Measurements from ENCODE around the gene ZFPL1.
"Not testable (repeated sequence)": the region's sequence is repeated elsewhere in the genome, so short reads cannot be mapped to it uniquely, and the experiment has no call there.

ZFPL1 gene

DNA sequence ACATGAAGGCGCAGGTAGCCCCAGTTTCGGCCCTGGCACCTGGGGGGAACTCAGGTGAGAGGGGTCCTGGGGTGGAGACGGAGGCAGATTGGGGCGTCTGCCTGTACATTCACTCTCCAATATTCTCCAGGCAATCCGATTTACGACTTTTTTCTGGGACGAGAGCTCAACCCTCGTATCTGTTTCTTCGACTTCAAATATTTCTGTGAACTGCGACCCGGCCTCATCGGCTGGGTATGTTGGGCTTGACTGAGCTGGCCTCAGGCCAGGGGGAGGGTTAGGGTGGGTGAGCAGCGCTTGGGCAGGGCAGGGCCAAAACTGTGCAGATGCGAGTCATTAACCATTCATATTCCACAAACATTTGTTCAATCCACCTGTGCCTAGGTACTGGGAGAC, 29.3 kb downstream of the ZFPL1 start:
- Mint-ChIP-seq H3K27ac (peak overlapping the region; percentile 95), H3K9me3 (no peaks in the 10 kb centered on the region), H3K4me3 (peak overlapping the region; percentile 97), H3K4me1 (peaks cover 56% of the 10 kb centered on the region), H3K36me3 (peaks cover 81% of the 10 kb centered on the region)
- ATAC-seq (no peak), DNase-seq (ENCODE audit: low spot score in 2 of 2) (no peak)

DNA sequence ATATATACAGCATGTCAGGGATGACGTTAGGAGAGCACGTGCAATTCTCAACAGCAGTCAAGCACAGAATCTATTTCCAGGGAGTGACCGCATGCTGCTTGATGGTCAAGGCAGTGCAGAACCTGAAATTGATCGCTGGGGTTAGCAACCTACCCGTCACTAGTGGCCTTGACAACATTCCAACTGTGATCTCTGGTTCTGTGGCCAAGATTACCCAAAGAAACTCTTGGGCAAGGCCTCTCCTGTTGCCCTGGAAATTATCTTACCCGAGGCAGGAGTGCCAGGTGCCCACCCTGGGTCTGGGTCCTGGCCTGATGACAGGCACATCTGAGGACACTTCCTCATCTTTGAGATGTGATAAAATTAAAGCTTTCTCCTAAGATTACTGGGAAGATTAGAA, 29.8 kb downstream of the ZFPL1 start:
- ATAC-seq (no peak), DNase-seq (ENCODE audit: low spot score in 2 of 2) (no peak)
- peak overlapping the region; percentile 95 for H3K27ac Mint-ChIP-seq
- peaks cover 61% of the 10 kb centered on the region for H3K4me1 Mint-ChIP-seq
- peaks cover 84% of the 10 kb centered on the region for H3K36me3 Mint-ChIP-seq
- H3K4me3 Mint-ChIP-seq, result peak overlapping the region; percentile 97
- H3K9me3 Mint-ChIP-seq, result no peaks in the 10 kb centered on the region

DNA sequence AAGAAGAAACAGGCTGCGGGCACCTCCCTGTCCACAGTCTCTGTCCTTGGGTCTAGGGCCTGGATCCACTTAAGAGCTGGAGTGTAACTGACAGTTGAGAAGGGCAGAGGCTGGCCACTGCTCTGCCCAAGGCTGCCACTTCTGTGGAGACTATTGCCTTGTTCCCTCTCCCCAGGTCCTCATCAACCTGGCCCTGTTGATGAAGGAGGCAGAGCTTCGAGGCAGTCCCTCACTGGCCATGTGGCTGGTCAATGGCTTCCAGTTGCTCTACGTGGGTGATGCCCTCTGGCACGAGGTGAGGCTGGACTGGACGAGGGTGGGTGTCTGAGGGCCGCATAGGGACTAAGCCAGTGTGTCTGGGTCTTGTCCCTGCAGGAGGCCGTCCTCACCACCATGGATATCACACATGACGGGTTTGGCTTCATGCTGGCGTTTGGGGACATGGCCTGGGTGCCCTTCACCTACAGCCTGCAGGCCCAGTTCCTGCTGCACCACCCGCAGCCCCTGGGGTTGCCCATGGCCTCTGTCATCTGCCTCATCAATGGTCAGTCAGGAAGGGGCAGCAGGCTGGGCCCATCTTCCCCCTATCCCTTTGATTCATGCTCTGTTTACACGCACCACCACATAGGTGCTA, 30.6 kb downstream of the ZFPL1 start:
- H3K27ac Mint-ChIP-seq, result peak overlapping the region; percentile 95

DNA sequence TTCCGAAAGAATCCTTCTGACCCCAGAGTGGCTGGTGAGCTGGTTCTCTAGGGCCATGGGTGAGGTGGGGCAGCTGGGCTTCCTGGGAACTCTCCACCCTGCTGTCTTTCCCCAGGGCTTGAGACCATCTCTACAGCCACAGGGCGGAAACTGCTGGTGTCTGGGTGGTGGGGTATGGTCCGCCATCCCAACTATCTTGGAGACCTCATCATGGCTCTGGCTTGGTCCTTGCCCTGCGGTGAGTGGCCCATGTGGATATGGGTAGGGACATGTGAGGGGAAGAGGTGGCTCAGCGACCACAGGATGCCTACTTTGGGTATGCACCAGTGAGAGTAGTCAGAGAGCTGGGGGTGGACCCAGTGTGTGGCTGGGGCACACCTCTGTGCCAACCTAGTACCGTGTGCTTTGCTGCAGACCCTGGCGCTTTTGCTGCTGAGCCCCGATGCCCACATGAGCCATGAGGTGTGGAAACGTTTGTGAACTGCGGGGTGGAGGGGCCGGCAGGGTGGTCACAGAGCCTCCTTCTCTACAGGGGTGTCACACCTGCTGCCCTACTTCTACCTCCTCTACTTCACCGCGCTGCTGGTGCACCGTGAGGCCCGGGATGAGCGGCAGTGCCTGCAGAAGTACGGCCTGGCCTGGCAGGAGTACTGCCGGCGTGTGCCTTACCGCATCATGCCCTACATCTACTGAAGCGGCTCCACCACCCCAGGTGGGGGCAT, 31.5 kb downstream of the ZFPL1 start:
- Mint-ChIP-seq H3K27ac (peak overlapping the region; percentile 67), H3K9me3 (no peaks in the 10 kb centered on the region), H3K4me1 (peaks cover 65% of the 10 kb centered on the region), H3K36me3 (peaks cover 84% of the 10 kb centered on the region), H3K4me3 (peak overlapping the region; percentile 80)
- no peak for DNase-seq (ENCODE audit: low spot score in 2 of 2)
- no peak for ATAC-seq

More for the DNA sequence above, 30.6 kb downstream of the ZFPL1 start:
- Mint-ChIP-seq H3K4me3 (peak overlapping the region; percentile 97), H3K4me1 (peaks cover 65% of the 10 kb centered on the region), H3K9me3 (no peaks in the 10 kb centered on the region), H3K36me3 (peaks cover 84% of the 10 kb centered on the region)
- DNase-seq (ENCODE audit: low spot score in 2 of 2), result no peak
- ATAC-seq, result no peak

DNA sequence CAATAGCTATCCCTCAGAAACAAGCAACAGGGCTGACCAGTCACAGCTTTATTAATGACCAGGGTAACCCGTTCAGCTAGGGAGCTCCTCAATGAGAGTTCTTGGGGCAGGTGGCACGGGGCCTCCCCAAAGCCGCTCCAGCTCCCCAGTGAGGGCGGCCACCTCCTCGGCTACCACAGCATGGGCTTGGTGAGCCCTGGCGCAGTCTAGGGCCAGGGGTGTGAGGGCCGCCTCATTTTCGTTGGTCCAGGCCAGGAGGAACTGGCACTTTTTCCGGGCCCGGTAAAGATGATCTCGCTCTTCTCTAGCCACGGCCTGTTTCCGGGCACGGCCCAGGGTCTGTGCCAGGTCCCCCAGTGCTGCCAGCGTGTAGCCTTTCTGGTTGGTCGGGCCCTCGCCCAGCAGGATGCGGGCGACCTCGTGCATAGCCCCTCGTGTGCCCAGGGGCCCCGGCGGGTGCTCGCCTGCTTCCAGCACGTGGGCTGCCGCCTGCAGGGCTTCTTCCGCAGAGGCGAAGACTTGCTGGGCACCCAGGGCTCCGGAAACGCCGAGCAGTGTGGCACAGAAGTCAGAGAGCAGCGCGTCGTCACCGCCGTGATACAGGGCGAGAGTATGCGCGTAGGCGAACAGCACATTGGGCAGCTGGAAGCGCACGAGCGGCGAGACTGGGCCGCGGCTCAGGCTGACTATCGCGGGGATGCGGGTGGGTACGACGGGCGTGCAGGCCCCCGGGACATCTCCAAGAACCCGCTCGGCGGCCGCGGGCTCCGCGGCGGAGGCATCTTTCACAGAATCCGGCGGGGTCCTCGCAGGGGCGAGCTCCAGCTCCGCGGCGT, 32.6 kb downstream of the ZFPL1 start:
- Mint-ChIP-seq H3K4me3 (peak overlapping the region; percentile 80), H3K27ac (peak overlapping the region; percentile 93), H3K4me1 (peaks cover 65% of the 10 kb centered on the region), H3K36me3 (peaks cover 84% of the 10 kb centered on the region), H3K9me3 (no peaks in the 10 kb centered on the region)
- DNase-seq (ENCODE audit: low spot score in 2 of 2), result peak; percentile 44 to 76
- peak; percentile 52 for ATAC-seq

DNA sequence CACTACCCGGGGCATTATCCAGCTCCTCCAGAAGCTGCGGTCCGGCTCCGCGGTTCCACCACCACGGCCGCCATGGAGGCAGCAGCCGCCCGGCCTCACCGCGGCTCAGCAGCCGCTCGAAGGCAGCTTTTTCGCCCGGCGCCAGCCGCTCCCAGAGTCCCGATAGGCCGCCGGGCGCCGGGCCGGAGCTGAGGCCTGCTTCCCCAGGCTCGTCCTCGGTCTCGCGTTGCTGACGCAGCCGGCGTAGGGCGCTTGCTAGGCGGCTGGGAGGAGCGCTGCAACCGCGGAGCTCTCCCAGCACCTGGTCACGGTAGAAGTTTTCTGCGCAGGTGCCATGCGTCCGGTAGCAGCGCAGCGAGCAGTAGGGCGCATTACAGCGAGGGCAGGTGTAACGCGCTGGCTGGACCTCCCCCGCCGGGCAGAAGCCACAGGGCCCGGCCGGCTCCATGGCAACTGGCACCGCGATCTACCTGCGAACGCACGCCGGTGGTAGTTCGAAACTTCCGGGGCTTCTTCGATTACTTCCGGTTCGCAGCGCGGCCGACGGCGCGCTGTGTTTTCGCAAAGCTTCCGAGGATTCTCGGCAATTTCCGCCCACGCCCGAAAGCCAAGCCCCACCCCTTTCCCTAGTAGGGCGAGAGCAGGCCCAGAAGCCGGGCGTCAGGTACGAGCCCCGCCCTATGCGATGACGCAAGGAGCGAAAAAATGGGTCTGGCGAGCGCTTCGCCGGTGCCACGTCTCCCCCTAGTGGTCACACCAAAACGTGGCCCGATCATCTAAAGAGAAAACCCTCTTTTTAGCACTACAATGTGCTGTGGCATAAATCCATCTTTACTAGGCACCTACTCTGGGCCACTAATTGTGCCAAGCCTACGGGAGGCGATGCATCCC, 33.4 kb downstream of the ZFPL1 start, which contains the start of gene ZNHIT2:
Gene ZNHIT2 (minus strand): TSS at position 496 of the 891 bp plus-strand sequence. CDS start 48 bp downstream, at position 448.
- Mint-ChIP-seq H3K27ac (peak within 1 kb of the TSS; percentile 93), H3K4me1 (peaks cover 66% of the 10 kb centered on the region), H3K4me3 (peak within 1 kb of the TSS; percentile 80), H3K36me3 (peaks cover 86% of the 10 kb centered on the region), H3K9me3 (no peaks in the 10 kb centered on the region)
- peak; percentile 72 for ATAC-seq
- DNase-seq (ENCODE audit: low spot score in 2 of 2), result peak; percentile 99 to 100

DNA sequence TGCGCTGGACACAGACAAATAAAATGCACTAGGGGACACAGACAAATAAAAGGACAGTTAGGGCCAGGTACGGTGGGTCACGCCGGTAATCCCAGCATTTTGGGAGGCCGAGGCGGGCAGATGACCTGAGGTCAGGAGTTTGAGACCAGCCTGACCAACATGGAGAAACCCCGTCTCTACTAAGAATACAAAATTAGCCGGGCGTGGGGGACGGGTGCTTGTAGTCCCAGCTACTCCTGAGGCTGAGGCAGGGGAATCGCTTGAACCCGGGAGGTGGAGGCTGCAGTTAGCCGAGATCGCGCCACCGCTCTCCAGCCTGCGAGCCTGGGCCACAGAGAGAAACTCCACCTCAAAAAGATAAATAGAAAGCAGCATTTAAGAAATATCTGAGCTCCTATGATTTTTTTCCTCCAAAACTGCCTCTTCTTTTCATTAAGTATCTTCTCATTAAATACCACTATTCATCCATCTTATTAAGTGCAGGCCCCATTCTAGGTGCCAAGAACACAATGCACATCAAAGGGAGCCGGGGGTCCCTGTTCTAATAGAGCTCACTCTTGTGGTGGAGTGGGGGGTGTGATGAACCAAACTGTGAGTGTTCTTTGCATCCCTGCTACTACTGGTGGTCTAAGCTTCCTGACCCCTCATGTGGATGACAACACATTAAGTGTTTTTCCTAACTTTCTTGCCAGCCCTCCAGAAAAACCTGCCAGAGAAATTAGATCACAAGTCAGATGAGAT, 34.2 kb downstream of the ZFPL1 start:
- DNase-seq (ENCODE audit: low spot score in 2 of 2) (no peak), ATAC-seq (no peak)
- H3K4me1 Mint-ChIP-seq, result peaks cover 58% of the 10 kb centered on the region
- peak overlapping the region; percentile 80 for H3K4me3 Mint-ChIP-seq
- H3K36me3 Mint-ChIP-seq, result peaks cover 81% of the 10 kb centered on the region
- H3K9me3 Mint-ChIP-seq, result no peaks in the 10 kb centered on the region
- peak overlapping the region; percentile 93 for H3K27ac Mint-ChIP-seq

DNA sequence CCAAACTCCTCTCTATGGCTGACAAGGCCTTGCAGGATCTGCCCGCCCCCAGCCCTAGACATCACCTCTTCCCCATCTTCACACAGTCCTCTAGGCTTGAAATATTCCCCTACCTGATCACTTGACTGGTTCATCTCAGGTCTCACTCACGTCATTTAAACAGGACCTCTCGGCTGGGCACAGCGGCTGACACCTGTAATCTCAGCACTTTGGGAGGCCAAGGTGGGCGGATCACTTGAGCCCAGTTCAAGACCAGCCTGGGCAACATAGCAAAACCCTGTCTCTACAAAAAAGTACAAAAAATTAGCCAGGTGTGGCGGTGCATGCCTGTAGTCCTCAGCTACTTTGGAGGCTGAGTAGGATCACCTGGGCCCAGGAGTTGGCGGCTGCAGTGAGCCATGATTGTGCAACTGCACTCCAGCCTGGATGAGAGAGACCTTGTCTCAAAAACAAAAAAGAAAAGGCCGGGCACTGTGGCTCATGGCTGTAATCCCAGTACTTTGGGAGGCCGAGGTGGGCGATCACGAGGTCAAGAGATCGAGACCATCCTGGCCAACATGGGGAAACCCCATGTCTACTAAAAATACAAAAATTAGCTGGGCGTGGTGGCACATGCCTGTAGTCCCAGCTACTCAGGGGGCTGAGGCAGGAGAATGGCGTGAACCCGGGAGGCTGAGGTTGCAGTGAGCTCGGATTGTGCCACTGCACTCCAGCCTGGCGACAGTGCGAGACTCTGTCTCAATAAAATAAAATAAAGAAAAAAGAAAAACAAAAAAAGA, 35.1 kb downstream of the ZFPL1 start:
- not testable (repeated sequence) for H3K4me3 Mint-ChIP-seq; H3K9me3 Mint-ChIP-seq; DNase-seq (ENCODE audit: low spot score in 2 of 2); ATAC-seq
- H3K27ac Mint-ChIP-seq, result peak overlapping the region; percentile 9
- H3K36me3 Mint-ChIP-seq, result peaks cover 81% of the 10 kb centered on the region
- peaks cover 56% of the 10 kb centered on the region for H3K4me1 Mint-ChIP-seq

DNA sequence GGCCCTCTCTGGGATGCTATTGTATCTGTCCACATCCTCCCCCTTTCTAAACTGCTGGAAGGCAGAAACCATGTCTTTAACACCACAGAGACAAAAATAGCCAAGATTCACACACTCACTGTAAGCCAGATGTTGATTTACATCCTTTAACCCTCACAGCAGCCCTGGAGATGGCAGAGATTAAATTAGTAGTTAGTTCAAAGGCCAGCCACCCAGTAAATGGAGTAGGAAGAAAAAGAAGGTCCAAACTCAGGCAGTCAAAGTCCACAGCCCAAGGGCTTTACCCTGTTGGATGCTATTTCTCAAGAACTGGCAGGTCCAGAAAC, 35.6 kb downstream of the ZFPL1 start:
- H3K36me3 Mint-ChIP-seq, result peaks cover 81% of the 10 kb centered on the region
- H3K4me1 Mint-ChIP-seq, result peaks cover 61% of the 10 kb centered on the region
- H3K27ac Mint-ChIP-seq, result peak overlapping the region; percentile 9

DNA sequence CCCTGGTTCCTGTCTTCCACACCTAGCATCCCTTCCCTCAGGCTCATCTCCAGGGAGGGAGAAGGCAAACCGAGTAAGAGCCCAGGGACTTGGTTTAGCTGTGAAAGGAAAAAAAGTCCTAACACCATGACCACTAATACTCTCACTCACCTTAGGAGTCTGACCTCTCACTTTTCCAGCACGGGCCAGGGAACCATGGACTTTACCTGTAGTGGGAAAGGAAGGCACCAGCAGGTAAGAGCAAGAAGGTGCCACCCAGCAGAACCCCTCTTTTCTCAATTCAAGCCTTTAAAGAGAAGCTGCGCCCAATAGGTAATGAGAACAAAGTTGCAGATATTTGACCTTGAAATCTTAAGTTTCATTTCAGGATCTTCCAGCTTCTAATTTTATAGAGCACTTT, 36.8 kb downstream of the ZFPL1 start:
- H3K4me1 Mint-ChIP-seq, result peaks cover 54% of the 10 kb centered on the region
- H3K4me3 Mint-ChIP-seq, result peak overlapping the region; percentile 99
- H3K9me3 Mint-ChIP-seq, result no peaks in the 10 kb centered on the region
- DNase-seq (ENCODE audit: low spot score in 2 of 2), result no peak
- peak overlapping the region; percentile 98 for H3K27ac Mint-ChIP-seq
- H3K36me3 Mint-ChIP-seq, result peaks cover 90% of the 10 kb centered on the region
- no peak for ATAC-seq

More for the DNA sequence above, 35.6 kb downstream of the ZFPL1 start:
- H3K4me3 Mint-ChIP-seq, result no peak overlapping the region
- no peak for DNase-seq (ENCODE audit: low spot score in 2 of 2)
- ATAC-seq, result no peak
- H3K9me3 Mint-ChIP-seq, result no peaks in the 10 kb centered on the region

DNA sequence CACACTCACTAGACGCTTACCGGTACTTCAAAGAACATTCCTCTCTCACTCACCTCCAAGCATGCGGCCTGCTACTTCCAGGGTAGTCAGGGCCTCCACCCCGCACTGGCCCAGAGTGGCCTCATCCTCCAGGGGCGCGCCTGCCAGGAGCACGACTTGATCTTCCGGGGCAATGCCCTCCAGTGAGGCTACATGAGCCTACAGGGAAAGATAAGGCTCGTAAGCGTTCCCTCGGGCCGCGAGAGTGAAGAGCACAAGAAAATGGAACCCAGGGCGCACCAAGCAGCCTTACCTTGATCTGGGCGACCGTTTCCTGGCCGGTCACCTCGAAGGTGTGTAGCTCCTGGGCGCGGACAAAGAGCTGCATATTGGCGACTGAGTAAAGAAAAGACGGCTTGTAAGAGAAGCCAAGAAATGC, 37.4 kb downstream of the ZFPL1 start:
- peak overlapping the region; percentile 98 for H3K27ac Mint-ChIP-seq

DNA sequence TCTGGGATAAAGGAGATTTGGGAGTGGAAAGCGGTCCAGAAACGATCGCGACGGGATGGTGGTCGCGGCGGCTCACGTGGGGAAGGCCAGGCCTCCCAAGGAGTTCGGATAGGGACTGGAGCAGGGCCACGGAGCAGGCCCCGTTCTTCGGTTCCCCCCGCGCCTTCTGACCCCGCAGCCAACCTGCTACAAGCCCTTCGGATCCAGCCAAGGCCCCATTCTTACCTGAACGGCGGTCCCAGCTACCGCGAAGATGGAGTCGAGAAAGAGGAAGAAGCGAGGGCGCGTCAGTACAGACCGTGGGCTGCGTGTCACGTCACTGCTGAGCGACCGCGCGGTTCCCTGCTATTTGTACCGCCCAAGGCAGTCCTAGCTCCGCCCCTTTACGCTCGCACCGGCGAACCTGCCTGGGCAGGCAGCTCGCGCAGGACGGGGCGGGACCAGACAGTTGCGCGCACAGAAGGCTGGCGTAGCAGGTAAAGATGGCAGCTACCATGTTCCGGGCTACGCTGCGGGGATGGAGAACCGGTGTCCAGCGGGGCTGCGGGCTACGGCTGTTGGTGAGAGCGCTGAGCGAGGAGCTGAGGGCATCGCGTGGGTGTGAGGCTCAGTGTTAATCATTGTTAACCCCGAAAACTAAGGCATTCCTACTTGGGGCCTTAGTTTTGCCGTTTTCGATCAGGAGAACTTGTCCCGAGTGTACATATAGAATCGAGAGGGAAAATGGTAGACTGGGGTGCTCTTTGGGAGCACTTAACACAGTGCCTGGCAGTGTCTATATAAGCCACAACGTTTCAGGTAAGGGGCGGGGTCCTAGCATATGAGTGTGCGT, 38.1 kb downstream of the ZFPL1 start, which contains the start of the genes FAU and MRPL49:
Gene FAU (minus strand): TSS at position 270 of the 832 bp plus-strand sequence. CDS start 321 bp downstream, outside the sequence.
Gene MRPL49 (plus strand): TSS at position 457 of the 832 bp plus-strand sequence. CDS start 26 bp downstream, at position 483.
- peaks cover 90% of the 10 kb centered on the region for H3K36me3 Mint-ChIP-seq
- H3K9me3 Mint-ChIP-seq, result no peaks in the 10 kb centered on the region
- DNase-seq (ENCODE audit: low spot score in 2 of 2) (peak; percentile 96 to 98), ATAC-seq (peak; percentile 91)
- H3K27ac Mint-ChIP-seq, result peak within 1 kb of the TSS; percentile 98
- peaks cover 50% of the 10 kb centered on the region for H3K4me1 Mint-ChIP-seq
- peak within 1 kb of the TSS; percentile 99 for H3K4me3 Mint-ChIP-seq

More for the DNA sequence above, 37.4 kb downstream of the ZFPL1 start:
- H3K9me3 Mint-ChIP-seq, result no peaks in the 10 kb centered on the region
- H3K36me3 Mint-ChIP-seq, result peaks cover 90% of the 10 kb centered on the region
- DNase-seq (ENCODE audit: low spot score in 2 of 2) (peak in 1 of 2 donors; percentile 68), ATAC-seq (no peak)
- peaks cover 50% of the 10 kb centered on the region for H3K4me1 Mint-ChIP-seq
- peak overlapping the region; percentile 99 for H3K4me3 Mint-ChIP-seq

Measured in stimulated activated effector memory CD8-positive, alpha-beta T cell treated with anti-CD3 and anti-CD28 coated beads, Interleukin-12 subunit alpha, Interleukin-12 subunit beta, amount 100 ng/mL, for 72 hours (primary cell).